NCI-H1417 (cell line): ENCODE data around the gene MYO7A.

Source experiments
- DNase-seq, 3 experiments: peaks; one replicate each; lab custom pipeline; 2025; lab: John Stamatoyannopoulos, UW

MYO7A gene

GRCh38 chr11:77200351-77201268, 72.6 kb downstream of the MYO7A start:
- no peak for DNase-seq

GRCh38 chr11:77201370-77201769, 73.3 kb downstream of the MYO7A start:
- no peak for DNase-seq

- no peak for DNase-seq
These were observed 74.2 kb downstream of the MYO7A start for GRCh38 chr11:77201991-77202841.

DNA sequence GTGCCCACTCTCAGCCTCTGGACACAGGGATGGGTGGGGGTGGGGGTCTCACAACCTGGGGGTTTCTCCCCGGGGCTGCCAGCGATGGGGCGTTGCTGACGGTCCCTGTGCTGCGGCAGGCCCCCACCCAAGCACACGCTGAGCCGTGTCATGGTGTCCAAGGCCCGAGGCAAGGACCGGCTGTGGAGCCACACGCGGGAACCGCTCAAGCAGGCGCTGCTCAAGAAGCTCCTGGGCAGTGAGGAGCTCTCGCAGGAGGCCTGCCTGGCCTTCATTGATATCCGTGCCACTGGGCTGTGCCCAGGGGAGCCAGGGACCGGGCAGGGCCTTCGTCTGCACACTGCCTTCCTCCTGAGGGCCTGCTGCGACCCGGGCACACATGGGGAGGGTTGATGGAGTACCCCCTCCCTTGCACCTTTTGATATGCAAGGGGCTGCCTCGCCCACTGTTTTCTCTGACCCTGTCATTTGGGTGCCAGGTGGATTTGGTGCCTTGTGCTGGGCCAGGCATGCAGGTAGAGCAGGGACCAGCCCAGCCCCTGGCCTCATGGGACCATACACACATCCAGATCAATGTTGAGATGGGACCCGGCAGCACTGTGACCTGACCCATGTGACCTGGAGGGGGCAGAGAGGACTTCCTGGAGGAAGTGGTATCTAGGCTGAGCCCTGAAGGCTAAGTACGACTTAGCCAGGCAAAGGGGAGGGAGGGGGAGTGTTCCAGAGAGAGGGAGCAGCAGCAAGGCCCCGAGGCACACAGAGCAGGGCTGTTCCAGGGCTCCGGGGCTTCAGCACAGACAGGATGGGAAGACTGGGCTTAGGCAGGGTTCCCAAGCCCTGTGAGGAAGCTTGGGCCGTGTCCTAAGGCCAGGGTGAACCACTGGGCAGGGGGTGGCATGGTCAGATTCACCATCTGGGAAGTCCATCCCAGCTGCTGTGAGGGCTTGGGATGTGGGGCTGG, 75.2 kb downstream of the MYO7A start:
- DNase-seq = no peak

DNA sequence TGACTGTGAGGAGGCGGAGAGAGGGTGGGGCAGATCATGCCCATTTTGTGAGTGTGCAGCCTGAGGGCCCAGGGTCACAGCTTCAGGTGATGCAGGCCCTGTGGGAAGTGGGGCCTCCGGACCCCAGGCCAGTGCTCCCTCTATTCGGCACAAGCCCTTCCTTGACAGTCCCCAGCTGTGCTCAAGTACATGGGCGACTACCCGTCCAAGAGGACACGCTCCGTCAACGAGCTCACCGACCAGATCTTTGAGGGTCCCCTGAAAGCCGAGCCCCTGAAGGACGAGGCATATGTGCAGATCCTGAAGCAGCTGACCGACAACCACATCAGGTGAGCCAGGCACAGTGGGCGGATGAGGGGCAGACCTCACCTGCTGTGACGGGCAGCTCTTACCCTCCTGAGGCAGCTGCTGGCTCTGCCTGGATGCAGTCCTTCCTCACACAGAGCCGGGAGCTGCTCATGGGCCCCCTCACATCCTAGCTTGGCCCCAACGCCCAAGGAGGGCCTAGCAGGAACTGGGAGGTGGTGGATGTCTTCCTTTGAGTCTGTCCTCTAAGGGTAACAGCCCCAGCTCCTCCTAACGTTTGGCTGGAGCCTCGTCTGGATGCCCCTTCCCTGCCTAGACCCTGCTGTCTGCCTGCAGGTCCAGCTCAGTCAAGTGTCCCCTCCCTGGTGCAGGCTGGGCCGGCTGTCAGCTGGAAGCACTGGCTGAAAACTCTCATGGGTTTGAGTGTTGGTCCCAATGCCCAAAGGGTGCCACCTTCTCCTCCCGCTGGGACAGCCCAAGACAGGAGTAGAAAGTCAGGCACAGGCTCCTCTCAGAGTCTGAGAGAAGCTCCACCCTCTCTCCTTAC, 76.1 kb downstream of the MYO7A start:
- DNase-seq = no peak

DNA sequence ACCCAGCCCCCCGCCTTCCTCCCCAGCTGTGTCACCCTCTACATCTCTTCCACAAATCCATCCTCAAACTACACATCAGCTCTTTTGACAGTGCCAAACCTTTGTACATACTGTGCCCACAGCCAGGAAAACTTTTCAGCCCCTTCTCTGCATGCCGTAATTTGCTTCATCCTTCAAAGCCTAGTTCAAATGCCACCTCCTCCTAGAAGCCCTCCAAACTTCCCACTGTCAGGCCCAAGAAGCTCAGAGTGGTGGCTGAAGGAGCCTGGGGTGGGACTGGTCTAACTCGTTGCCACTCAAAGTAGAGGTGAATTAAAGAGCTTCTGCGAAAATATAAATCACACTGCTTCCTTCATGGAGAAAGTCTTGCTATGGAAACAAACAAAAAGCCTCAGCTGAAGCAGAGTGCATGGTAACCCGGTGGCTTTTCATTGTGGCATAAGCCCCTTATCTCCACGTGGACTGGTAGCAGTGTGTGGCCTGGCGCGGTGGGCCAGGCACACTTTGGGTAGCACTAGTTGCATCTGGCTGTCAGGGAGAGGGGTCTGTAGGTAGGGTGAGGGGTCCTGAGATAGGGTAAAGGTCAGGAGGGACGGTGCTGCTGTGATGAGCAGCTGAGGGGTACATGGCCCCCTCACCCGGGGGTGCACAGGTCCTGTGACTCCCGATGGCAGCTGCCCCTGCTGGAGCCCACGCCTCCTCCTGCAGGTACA, 76.9 kb downstream of the MYO7A start:
- no peak for DNase-seq

DNA sequence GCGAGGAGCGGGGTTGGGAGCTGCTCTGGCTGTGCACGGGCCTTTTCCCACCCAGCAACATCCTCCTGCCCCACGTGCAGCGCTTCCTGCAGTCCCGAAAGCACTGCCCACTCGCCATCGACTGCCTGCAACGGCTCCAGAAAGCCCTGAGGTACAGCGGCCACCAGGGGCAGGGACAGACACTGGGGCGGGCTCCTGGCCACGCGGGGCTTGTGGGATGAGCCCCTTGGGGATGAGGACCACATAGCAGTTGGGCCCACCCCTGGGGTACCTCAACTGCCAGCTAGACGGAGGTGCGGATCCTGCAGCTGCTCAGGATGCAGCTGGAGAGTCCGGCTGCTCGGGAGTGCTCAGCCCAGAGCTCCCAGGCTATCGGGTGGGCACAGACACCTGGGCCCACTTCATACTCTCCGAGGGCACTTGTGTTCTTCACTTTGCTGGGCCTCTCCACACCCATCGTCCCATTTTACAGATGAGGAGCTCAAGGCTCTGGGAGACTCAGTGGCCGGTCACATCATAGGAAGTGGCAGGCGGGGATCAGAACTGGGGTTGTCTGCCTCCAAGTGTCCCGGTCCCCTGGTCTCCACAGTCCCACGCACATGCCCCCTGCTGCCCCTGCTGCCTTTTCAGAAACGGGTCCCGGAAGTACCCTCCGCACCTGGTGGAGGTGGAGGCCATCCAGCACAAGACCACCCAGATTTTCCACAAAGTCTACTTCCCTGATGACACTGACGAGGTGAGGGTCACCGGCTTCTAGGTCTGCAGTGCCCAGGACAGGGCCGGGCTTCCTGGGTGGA, 77.6 kb downstream of the MYO7A start:
- no peak for DNase-seq

GRCh38 chr11:77206264-77207018, 78.4 kb downstream of the MYO7A start:
- DNase-seq = no peak

- no peak for DNase-seq
These were observed 79.0 kb downstream of the MYO7A start for GRCh38 chr11:77207019-77207485.

- no peak for DNase-seq
These were observed 79.7 kb downstream of the MYO7A start for GRCh38 chr11:77207618-77208313.

GRCh38 chr11:77208535-77208934, 80.5 kb downstream of the MYO7A start:
- no peak for DNase-seq

DNA sequence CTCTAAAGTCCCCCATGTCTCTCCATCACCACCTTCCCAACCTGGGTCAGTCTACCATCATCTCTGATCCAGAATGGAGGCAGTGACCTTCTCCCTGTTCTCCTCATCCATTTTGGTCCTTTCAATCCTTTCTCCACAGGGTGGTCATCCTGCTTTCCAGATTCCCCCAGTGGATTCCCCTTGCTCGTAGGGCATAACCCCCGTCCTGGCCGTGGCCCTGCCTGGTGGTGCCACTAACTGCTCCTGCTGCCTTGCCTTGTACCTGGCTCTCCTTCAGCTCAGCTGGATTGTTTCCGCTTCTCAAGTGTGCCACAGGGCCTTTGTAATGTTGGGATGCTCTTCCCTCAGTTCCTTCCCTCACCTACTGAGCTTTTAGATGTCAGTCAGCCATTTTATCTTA, 81.6 kb downstream of the MYO7A start:
- no peak for DNase-seq

DNA sequence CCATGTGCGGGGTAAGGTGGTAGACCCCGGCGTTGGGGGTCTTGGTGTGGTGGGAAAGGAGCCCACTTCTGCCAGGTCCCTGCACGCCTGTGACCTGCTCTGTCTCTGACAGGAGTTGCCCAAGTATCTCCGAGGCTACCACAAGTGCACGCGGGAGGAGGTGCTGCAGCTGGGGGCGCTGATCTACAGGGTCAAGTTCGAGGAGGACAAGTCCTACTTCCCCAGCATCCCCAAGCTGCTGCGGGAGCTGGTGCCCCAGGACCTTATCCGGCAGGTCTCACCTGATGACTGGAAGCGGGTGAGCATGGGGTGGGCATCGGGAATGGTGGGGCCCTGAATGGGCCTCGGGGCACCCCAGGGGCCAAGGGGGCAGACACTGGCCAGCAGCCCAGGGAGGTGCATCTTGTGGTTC, 83.0 kb downstream of the MYO7A start:
- no peak for DNase-seq

- DNase-seq = no peak
These were observed 83.7 kb downstream of the MYO7A start for GRCh38 chr11:77211594-77212251.

DNA sequence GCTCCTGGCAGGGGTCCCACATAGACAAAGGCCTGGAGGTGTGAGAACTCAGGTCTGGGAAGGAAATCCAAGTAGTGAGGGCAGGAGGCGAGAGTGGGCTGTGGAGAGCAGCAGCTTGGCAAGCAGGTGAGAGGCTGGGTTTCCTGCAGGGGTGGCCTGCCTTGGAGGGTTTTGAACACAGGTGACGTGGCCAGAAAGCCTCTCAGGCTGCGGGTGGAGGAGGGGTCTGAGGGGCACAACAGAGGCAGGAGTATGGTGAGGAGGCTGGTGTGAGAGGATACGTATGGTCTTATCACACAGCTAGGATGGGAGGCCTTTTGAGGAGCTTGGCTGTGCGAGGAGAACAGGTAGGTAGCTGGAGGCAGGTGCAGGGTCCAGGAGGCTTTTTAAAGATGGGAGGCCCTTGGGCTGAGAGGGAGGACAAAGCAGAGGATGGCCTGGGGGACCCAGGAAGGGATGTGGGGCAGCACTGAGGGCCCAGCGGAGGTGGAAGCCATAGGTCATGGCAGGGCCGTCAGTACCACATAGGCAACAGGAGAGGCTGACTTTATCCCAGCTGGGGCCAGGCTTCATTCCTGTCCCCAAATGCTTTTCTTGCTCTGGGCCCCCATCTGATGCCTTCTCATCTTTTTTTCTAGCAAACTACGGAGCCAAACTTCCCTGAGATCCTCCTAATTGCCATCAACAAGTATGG, 84.4 kb downstream of the MYO7A start:
- DNase-seq = no peak

DNA sequence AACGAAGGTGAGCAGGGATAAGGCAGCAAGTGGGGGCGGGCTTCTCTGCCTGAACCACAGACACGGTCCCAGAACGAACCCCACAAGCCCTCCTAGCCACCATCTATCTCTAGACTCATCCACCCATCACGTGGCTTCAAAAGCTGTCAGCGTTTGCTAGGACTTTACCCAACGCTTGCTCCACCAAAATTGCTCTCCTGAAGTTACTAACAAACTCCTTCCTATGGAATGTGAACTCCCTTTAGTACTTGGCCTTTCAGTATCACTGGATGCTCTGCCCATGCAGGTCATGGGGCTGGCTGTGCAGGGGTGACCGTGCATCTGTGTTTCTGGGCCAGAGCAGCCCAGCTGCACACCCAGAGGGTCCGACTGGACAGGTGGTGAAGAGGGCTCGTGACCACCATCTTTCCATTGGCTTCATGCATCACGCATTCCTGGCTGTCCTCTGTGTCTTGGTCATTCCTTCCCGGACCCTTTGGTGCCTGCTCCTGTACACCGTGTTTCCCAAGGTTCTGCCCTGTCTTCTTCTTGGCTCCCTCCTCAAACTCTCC, 85.1 kb downstream of the MYO7A start:
- DNase-seq = no peak
